Testis (tissue), 2 donors: Measurements from ENCODE around the gene GGACT.

Experiments
- CTCF ChIP-seq, 3 experiments: fragments of 450-650 bp in 2 of 3; fragments of 200-600 bp in 1 of 3; sonication (generic) in 1 of 3; IDR thresholded peaks; one replicate each; pipeline ENCODE4 v1.5.1; 2016 to 2019; ENCODE audit warnings: antibody characterized with exemption in 3 of 3, mild to moderate bottlenecking in 2 of 3, moderate library complexity in 1 of 3
- POLR2A ChIP-seq: fragments of 450-650 bp; IDR thresholded peaks from one replicate; pipeline ENCODE4 v1.6.1; 2017; ENCODE audit warnings: antibody characterized with exemption, mild to moderate bottlenecking, moderate library complexity

- TF ChIP-seq CTCF (IDR thresholded peaks at IDR 0.05) (no peak), POLR2A (no peak)
These were observed 44.6 kb downstream of the GGACT start for GRCh38 chr13:100543872-100544602.
